ENCODE results near the gene MYH14. TPM values are rescaled to one million over a fixed set of nuclear protein-coding genes. Genes with fewer than 3 reads are reported as not detected.
A peak's percentile ranks its signal among the peaks of the same experiment; 100 is the strongest.

MYH14 gene
- total RNA-seq, 4 donors from 2014 or later: 139 to 475 (median 333) TPM

GRCh38 chr19:50239921-50240590 lies 36.6 kb downstream of the MYH14 start:
- Histone ChIP-seq H3K9me3 (no peaks in the 10 kb centered on the region), H3K27me3 (no peaks in the 10 kb centered on the region), H3K27ac (peak overlapping the region in 2 of 4 donors; percentile 65 to 68), H3K4me1 (peaks cover 0 to 8% (median 0%) of the 10 kb centered on the region in 4 donors), H3K36me3 (peaks cover 0 to 44% (median 0%) of the 10 kb centered on the region in 3 donors), H3K4me3 (no peak overlapping the region)
- DNase-seq: no peak
- no peak for TF ChIP-seq CTCF (IDR thresholded peaks at IDR 0.05)
- TF ChIP-seq POLR2A (IDR thresholded peaks at IDR 0.05): no peak

GRCh38 chr19:50242581-50242980 lies 39.2 kb downstream of the MYH14 start:
- Histone ChIP-seq H3K4me3 (no peak overlapping the region), H3K27ac (peak overlapping the region in 1 of 4 donors; percentile 0), H3K27me3 (no peaks in the 10 kb centered on the region), H3K4me1 (peaks cover 0 to 8% (median 0%) of the 10 kb centered on the region in 4 donors), H3K9me3 (no peaks in the 10 kb centered on the region), H3K36me3 (peaks cover 0 to 48% (median 0%) of the 10 kb centered on the region in 3 donors)
- DNase-seq: no peak
- TF ChIP-seq POLR2A (IDR thresholded peaks at IDR 0.05) (no peak), CTCF (IDR thresholded peaks at IDR 0.05) (no peak)

- Histone ChIP-seq H3K4me1 (peaks cover 0 to 8% (median 0%) of the 10 kb centered on the region in 4 donors), H3K27me3 (no peaks in the 10 kb centered on the region), H3K9me3 (peaks cover 0 to 4% (median 0%) of the 10 kb centered on the region in 4 donors), H3K36me3 (peaks cover 0 to 69% (median 0%) of the 10 kb centered on the region in 3 donors), H3K27ac (no peak overlapping the region), H3K4me3 (no peak overlapping the region)
- TF ChIP-seq POLR2A (IDR thresholded peaks at IDR 0.05) (no peak), CTCF (IDR thresholded peaks at IDR 0.05) (no peak)
- DNase-seq: no peak
Measured at GRCh38 chr19:50244695-50245094, 41.3 kb downstream of the MYH14 start.

- no peaks in the 10 kb centered on the region for H3K4me1 ChIP-seq
- H3K27me3 ChIP-seq: no peaks in the 10 kb centered on the region
- peaks cover 0 to 83% (median 0%) of the 10 kb centered on the region in 3 donors for H3K36me3 ChIP-seq
- DNase-seq: no peak
- H3K4me3 ChIP-seq: no peak overlapping the region
- no peak overlapping the region for H3K27ac ChIP-seq
- no peak for TF ChIP-seq CTCF (IDR thresholded peaks at IDR 0.05)
- no peak for TF ChIP-seq POLR2A (IDR thresholded peaks at IDR 0.05)
- H3K9me3 ChIP-seq: peaks cover 0 to 13% (median 4%) of the 10 kb centered on the region in 4 donors
Measured at GRCh38 chr19:50248413-50248812, 45.0 kb downstream of the MYH14 start.

- Histone ChIP-seq H3K4me3 (no peak overlapping the region), H3K4me1 (no peaks in the 10 kb centered on the region), H3K36me3 (peaks cover 0 to 85% (median 0%) of the 10 kb centered on the region in 3 donors), H3K9me3 (peaks cover 0 to 17% (median 4%) of the 10 kb centered on the region in 4 donors), H3K27ac (no peak overlapping the region), H3K27me3 (no peaks in the 10 kb centered on the region)
- DNase-seq: no peak
- no peak for TF ChIP-seq POLR2A (IDR thresholded peaks at IDR 0.05)
- TF ChIP-seq CTCF (IDR thresholded peaks at IDR 0.05): no peak
Measured at GRCh38 chr19:50248826-50249225, 45.4 kb downstream of the MYH14 start.
